HG02938 (cell line): ENCODE data around the gene AHDC1.
"Not testable (repeated sequence)": the region's sequence is repeated elsewhere in the genome, so short reads cannot be mapped to it uniquely, and the experiment has no call there.

Experiments used
- ATAC-seq: cut with Tn5 transposase; IDR thresholded peaks from one replicate; pipeline ENCODE4 v1.9.1; 2021; ENCODE audit warnings: mild to moderate bottlenecking, moderate library complexity; ENCODE audit not compliant: unreplicated experiment

The AHDC1 gene

DNA sequence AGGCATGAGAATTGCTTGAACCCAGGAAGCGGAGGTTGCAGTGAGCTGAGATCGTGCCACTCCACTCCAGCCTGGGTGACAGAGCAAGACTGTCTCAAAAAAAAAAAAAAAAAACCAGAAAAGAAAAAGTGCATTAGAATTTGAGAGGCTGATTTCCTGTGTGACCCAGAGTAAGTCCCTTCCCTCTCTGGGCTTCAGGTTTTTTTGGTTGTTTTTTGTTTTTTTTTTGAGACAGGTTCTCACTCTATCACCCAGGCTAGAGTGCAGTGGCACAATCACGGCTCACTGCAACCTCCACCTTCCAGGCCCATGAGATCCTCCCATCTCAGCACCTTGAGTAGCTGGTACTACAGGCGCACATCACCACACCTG, 65.7 kb downstream of the AHDC1 start:
- ATAC-seq = not testable (repeated sequence)

- no peak for ATAC-seq
Measured at GRCh38 chr1:27536767-27537166, 67.2 kb downstream of the AHDC1 start.

DNA sequence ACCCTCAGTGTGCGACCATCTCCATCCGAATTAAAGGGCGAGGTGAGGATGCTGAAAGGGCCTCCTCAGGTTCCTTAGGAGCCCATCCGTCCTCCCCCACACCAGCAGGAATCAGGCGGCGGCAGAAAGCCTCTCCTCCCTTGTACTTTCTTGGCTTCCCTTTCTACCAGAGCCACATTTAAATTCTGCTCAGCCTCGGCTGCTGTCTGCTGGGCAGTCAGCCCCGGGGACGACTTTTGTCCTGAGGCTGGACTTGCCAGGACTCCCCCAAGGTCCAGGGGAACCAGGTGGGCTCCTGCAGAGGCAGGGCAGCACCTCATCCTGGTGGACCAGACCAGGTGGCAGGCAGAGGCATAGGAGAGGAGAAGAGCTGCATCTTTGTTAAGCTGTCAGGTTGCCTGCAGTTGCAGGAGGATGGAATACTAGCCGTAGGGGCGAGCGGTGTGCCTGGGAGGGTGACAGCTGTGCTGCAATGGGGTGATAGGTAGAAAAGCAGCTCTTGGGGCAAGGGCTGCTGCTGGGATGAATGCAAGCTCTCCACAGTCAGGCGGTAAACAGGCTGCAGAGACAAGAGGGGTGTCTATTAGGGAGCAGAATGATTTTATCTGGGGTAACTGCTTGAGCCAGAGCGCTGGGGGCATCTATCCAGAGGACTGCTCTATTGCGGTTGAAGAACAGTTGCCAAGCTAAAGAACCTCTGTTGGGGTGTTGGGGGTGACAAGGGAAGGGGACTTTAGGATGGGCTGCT, 67.8 kb downstream of the AHDC1 start:
- no peak for ATAC-seq

DNA sequence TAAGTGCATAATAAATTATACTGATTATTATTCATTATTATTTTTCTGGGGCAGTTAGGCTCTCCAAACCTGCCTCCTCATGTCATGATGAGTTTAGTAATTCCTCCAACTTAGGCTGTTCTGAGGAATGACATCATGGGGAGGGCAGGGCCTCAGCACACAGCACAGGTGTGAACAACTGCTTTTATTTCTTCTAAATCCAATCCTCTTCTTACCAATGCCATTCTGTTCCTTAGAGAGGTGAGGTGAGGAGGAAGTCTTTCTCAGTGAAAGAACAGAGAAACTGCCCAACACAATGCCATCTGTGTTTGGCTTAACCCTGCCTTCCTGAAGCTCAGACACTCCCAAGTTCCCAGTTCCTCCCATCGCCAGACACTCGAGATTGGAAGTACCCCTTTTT, 68.6 kb downstream of the AHDC1 start:
- ATAC-seq = no peak

- no peak for ATAC-seq
Measured at GRCh38 chr1:27531959-27532685, 71.8 kb downstream of the AHDC1 start.

DNA sequence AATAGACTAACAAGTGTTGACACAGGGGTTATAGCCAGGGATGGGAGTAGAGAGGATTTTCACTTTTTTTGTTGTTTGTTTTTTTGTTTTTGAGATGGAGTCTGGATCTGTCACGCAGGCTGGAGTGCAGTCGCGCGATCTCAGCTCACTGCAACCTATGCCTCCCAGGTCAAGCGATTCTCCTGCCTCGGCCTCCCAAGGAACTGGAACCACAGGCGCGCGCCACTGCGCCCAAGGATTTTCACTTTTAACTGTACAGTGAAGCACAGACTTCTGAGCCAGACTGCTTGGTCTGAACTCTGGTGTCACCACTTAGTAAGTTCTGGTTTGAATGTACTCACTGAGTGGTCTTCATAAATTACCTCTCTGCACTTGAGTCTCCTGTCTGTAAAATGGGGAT, 73.8 kb downstream of the AHDC1 start:
- no peak for ATAC-seq

DNA sequence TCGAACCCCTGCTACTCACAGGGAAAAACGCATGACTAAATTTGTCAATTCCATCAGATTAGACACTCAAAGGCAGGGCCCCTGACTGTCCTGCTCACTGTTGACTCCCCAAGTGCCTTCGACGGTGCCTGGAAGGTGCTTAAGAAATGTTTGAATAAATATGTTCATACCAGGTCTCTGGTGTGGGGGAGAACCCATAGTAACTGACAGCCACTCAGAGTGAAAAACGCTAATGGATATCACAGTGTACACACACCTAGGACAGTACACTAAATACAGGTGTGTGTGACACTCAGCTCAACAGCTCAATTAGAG, 74.3 kb downstream of the AHDC1 start:
- no peak for ATAC-seq

GRCh38 chr1:27528818-27529703, 74.9 kb downstream of the AHDC1 start:
- ATAC-seq = no peak

DNA sequence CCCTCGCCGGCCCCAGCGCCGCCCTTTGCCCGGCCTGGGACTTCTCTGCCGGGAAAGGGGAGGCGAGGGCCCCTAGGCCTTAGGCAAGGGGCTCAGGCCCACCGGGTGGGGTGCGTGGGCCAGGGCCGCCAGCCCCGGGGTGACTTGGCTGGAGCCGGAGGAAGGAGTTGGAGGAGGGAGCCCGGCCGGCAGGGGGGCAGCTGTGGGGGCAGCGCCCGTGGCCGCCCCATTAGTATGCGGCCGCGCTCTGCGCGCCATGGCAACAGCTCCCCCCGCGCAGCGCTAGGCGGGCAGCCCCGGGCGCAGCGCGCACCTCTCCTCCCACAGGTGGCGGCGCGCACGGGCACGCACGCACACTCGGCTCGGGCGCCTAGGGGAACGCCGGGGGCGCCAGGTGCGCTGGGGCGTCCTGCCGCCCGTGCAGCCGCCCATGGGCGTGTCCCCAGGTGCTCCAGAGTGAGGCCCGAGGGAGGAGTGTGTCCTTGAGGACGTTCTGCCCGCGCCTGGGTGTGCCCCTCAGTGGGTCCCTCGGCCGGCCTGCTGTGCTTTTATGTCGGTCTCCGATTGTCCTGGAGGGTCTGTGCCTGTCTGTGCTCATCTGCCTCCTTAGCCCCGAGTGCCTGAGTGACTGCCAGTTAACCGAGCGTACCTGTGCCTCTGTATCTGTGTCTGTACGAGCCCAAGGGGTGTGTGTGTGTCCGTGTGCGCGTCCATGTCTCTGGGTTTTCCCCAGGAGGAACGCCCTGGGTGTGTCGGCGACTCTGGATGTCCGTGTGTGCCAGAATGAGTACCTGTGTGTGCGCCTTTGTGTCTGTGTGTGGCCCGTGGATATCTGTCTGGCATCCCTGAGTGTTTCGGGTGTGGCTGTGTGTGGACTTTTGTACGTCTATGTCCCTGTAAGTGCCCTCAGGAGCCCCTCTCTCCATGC, 75.8 kb downstream of the AHDC1 start:
- no peak for ATAC-seq

DNA sequence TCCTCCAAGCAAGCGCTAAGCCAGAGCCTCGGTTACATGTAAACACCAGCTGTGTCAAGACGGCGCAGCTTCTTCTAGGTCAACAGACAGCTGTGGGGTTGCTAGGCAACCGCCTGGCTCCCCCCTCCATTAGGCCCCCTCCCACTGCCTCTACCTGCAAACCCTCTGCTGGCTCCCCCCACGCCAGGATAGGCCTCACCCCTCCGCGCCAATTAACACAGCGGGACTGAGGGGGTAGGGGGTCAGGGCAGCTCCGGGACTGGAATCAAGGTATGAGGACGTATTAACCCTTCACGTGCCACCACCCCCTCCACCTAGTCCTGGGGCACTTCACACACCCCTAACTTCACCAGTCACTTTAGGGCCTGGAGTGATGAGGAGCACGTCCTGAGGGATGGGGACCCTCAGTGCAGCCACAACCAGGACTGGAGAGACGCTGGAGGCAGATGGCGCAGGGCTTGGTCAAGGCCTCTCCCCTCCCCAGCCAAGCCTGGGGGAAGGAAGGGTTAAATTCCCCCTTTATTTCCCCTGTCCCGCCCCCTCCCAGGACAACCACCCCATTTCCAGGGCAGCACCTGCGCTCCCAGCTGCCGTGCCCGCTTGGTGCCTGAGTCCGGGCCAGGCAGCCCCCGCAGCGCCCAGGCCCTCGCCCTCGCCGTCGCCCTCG, 76.6 kb downstream of the AHDC1 start:
- no peak for ATAC-seq

DNA sequence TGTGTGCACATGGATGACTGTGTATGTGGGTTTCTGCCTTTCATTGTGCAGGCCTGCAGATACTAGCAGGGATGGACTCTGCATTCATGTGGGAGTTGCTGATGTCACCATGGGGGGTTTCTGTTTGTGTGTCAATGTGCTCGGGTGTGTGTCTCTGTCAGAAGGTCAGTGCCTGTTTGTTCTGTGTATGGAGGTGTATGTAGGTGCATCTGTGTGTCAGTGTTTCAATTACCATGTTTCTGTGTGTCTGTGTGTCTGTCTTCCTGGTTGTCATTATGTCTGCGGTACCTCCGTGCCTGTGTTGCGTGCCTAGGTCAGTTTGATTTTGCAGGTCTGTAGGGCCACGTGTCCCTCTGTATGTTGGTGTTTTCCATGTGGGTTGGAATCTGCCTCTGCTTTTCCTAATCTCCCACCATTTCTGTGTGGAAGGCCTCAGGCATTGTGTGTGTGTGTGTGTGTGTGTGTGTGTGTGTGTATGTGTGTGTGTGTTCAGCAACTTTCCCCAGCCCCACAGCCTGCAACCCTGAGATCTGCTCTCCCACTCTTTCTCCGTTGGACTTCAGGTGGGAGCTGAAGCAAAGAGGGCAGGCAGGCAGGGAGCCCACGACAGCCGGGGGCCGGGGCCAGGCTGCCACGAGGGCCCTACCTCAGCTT, 77.2 kb downstream of the AHDC1 start:
- no peak for ATAC-seq

- ATAC-seq = no peak
Measured at GRCh38 chr1:27525296-27526272, 78.4 kb downstream of the AHDC1 start.

DNA sequence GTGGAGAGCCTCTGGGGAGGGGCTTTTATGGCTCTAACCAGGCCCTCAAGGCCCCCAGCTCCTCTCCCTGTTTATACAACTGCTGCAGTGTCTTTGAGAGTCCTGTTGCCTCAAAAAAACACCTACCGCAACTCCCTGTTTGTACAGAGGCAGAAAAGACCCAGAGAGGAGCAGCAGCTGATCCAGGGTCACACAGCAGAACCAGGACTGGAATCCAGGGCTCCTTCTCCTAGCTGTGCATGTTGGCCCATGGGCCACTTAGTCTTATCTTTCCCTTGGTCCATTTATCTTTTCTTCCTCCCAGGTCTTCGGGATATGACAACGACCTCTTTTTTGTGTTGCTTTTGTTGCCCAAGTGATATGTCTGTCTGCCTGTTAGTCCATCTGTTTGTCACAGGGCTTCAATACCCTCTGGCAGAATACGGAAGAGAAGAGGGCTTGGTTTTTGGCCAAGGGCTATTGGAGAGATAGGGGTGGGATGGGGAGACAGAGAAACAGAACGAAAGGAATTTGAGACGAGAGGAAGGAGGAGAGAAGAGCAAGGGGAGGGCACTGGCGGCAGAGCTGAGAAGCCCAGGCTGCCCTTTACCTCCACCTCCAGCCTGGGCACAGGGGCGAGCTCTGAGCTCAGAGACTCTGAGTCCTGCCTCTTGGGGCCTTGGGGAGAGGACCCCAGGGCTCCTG, 80.5 kb downstream of the AHDC1 start:
- ATAC-seq = no peak

DNA sequence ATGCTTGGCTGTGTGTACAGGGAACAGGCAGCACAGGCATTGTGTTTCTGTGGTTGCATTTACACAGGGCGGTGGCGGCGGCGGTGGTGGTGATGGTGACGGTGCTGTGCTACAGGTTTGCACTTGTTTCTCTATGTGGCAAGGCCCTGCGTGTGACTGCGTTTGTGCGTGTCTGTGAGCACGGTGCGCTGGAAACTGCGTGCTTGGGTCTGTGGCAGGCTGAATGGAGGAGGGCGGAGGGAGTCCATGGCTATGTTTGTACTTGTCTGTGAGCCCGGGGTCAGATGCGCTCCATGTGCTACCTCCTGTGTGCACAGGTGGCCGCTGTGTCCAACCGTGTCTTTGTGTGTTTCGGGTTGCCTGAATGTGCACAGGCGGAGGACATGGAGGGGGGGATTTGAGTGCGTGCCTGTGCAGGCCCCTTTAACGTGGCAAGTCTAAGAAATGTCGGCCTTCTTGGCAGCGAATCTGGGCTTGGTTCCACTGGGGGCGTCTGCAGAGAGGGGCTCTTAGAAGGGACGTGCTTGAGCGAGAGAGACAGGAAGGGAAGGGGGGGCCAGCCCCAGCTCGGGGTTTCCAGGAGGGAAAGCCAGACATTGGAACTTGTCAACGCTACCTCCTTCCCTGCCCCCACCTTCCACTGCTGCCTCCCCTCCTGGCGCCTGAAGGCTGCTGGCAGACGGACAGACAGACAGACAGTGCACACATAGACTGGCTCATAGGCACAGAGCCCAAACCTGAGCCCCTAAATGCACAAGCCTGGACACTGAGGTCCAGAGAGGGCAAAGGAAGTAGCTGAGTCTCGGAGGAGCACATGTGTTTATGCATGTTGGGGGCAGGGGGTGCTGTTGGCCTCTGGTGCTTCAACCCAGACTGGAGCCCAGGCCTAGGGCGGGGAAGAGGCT, 81.3 kb downstream of the AHDC1 start:
- no peak for ATAC-seq

DNA sequence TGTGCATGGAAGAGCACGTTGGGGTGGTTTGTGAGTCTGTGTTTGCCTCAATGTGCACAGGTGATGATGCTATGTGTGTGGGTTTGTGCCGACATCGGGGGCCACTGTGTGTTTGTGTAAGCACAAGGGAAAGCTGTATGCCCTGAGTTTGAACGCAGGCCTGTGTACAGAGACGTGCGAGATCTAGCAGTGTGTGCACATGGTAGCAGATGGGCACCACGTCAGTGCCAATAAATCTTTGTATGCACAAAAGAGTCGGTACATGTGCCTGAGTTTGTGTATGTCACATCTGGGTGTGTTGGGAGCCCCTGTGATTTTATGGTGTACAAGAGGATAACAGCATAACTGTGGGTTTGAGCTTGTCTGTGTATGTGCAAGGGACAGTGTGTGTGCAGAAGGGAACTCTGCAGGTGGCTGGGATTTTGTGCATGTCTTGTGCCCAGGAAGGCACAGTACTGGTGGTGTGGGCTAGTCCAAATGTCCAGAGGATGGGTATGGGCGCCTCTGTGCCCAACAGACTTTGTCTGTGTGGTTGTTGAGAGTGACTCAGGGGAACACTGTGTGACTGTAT, 82.0 kb downstream of the AHDC1 start:
- ATAC-seq = no peak

- ATAC-seq = no peak
Measured at GRCh38 chr1:27521336-27521831, 82.6 kb downstream of the AHDC1 start.
